Prostate gland (tissue), 2 donors: ENCODE measurements around the gene AKT2. TPM values are rescaled to one million over a fixed set of nuclear protein-coding genes. Genes with fewer than 3 reads are reported as not detected.

Experiments
- DNase-seq: peaks from one replicate; pipeline ENCODE4 v3.0.0-alpha.2; 2019; ENCODE audit warnings: low spot score
- H3K27ac ChIP-seq, 2 donors: fragments of 200-600 bp; sonication (generic); 2 replicates each; pipeline ENCODE4 v1.5.1; 2017 to 2019
- H3K27me3 ChIP-seq: fragments of 200-600 bp; sonication (generic); replicated peaks from 2 replicates; pipeline ENCODE4 v1.5.1; 2019; ENCODE audit not compliant: insufficient read depth
- H3K36me3 ChIP-seq, 2 donors: fragments of 200-600 bp; sonication (generic); 1 replicate in 1 of 2; 2 replicates in 1 of 2; pipeline versions ENCODE4 v1.5.1 to v1.8.1; 2017 to 2019
- H3K4me1 ChIP-seq: fragments of 200-600 bp; sonication (generic); replicated peaks from 2 replicates; pipeline ENCODE4 v1.5.1; 2019
- H3K4me3 ChIP-seq, 2 donors: fragments of 200-600 bp; sonication (generic); 2 replicates each; pipeline ENCODE4 v1.5.1; 2017 to 2019
- H3K9me3 ChIP-seq: fragments of 200-600 bp; sonication (generic); 2 replicates; pipeline ENCODE4 v1.5.1; 2017
- CTCF ChIP-seq, 4 experiments: fragments of 200-600 bp in 2 of 4; fragments of 450-650 bp in 2 of 4; sonication (generic) in 2 of 4; IDR thresholded peaks; 1 replicate in 3 of 4; 2 replicates in 1 of 4; pipeline ENCODE4 v1.5.1; 2016 to 2019; ENCODE audit warnings: antibody characterized with exemption in 4 of 4, mild to moderate bottlenecking in 2 of 4, moderate library complexity in 2 of 4
- POLR2A ChIP-seq: fragments of 450-650 bp; IDR thresholded peaks from one replicate; pipeline ENCODE4 v1.6.1; 2016; ENCODE audit warnings: antibody characterized with exemption, mild to moderate bottlenecking
- POLR2AphosphoS5 ChIP-seq: sonication (generic); formaldehyde crosslinking; IDR thresholded peaks from one replicate; pipeline ENCODE4 v1.6.1; 2017; ENCODE audit warnings: antibody characterized with exemption
- WGBS: methylation state at CpG from one replicate; pipeline ENCODE4 v1.1.5; 2018; 5-methylcytosine and 5-hydroxymethylcytosine counted together
- intact Hi-C: fragments of 100-400 bp; cut with DNase I; formaldehyde crosslinking; loops from one replicate; pipeline ENCODE4 v1.14.2; 2022
- total RNA-seq, 2 donors: library from RNA; depleted of rRNA; stranded (reverse); fragments of >200 nt; gene quantifications; one replicate each; pipeline ENCODE4 v1.1.0, GENCODE V29; 2016

The AKT2 gene
- total RNA-seq, 2 donors from 2014 or later, result 95.3 to 171 TPM

GRCh38 chr19:40237791-40238190, 47.4 kb downstream of the AKT2 start:
- no peak for DNase-seq
- Histone ChIP-seq H3K36me3 (peaks cover 8 to 11% of the 10 kb centered on the region in 2 donors), H3K4me3 (no peak overlapping the region), H3K27ac (no peak overlapping the region), H3K4me1 (no peaks in the 10 kb centered on the region), H3K9me3 (no peaks in the 10 kb centered on the region), H3K27me3 (no peaks in the 10 kb centered on the region)
- no peak for TF ChIP-seq POLR2AphosphoS5
- TF ChIP-seq POLR2A, result no peak
- TF ChIP-seq CTCF (IDR thresholded peaks at IDR 0.05), result no peak
- intact Hi-C loops, result no loop called here
- WGBS, result 91% methylated on average over 14 of the region's 14 CpGs

- DNase-seq, result no peak
- TF ChIP-seq POLR2A, result no peak
- TF ChIP-seq POLR2AphosphoS5, result no peak
- TF ChIP-seq CTCF (IDR thresholded peaks at IDR 0.05), result no peak
- H3K27me3 ChIP-seq, result no peaks in the 10 kb centered on the region
- no peaks in the 10 kb centered on the region for H3K4me1 ChIP-seq
- intact Hi-C loops, result no loop called here
- no peak overlapping the region for H3K27ac ChIP-seq
- H3K36me3 ChIP-seq, result peaks cover 8 to 11% of the 10 kb centered on the region in 2 donors
- no peak overlapping the region for H3K4me3 ChIP-seq
- WGBS, result 84% methylated on average over 6 of the region's 6 CpGs
- H3K9me3 ChIP-seq, result no peaks in the 10 kb centered on the region
Observed at GRCh38 chr19:40236366-40236765, 48.8 kb downstream of the AKT2 start.

- TF ChIP-seq CTCF (IDR thresholded peaks at IDR 0.05) (no peak), POLR2AphosphoS5 (no peak), POLR2A (no peak)
- H3K27me3 ChIP-seq, result no peaks in the 10 kb centered on the region
- 92% methylated on average over 9 of the region's 9 CpGs for WGBS
- no peaks in the 10 kb centered on the region for H3K9me3 ChIP-seq
- no peak overlapping the region for H3K4me3 ChIP-seq
- no peak for DNase-seq
- peaks cover 8 to 11% of the 10 kb centered on the region in 2 donors for H3K36me3 ChIP-seq
- intact Hi-C loops, result no loop called here
- no peaks in the 10 kb centered on the region for H3K4me1 ChIP-seq
- H3K27ac ChIP-seq, result no peak overlapping the region
Observed at GRCh38 chr19:40236026-40236355, 49.2 kb downstream of the AKT2 start.

GRCh38 chr19:40235238-40236025, 49.7 kb downstream of the AKT2 start:
- DNase-seq, result no peak
- WGBS, result 87% methylated on average over 30 of the region's 30 CpGs
- no peaks in the 10 kb centered on the region for H3K9me3 ChIP-seq
- no peak overlapping the region for H3K4me3 ChIP-seq
- TF ChIP-seq POLR2A (no peak), CTCF (IDR thresholded peaks at IDR 0.05) (no peak), POLR2AphosphoS5 (no peak)
- no peak overlapping the region for H3K27ac ChIP-seq
- H3K4me1 ChIP-seq, result no peaks in the 10 kb centered on the region
- H3K27me3 ChIP-seq, result no peaks in the 10 kb centered on the region
- intact Hi-C loops, result no loop called here
- peaks cover 8 to 11% of the 10 kb centered on the region in 2 donors for H3K36me3 ChIP-seq
